Measurements from ENCODE around the gene CWC25.

DNA sequence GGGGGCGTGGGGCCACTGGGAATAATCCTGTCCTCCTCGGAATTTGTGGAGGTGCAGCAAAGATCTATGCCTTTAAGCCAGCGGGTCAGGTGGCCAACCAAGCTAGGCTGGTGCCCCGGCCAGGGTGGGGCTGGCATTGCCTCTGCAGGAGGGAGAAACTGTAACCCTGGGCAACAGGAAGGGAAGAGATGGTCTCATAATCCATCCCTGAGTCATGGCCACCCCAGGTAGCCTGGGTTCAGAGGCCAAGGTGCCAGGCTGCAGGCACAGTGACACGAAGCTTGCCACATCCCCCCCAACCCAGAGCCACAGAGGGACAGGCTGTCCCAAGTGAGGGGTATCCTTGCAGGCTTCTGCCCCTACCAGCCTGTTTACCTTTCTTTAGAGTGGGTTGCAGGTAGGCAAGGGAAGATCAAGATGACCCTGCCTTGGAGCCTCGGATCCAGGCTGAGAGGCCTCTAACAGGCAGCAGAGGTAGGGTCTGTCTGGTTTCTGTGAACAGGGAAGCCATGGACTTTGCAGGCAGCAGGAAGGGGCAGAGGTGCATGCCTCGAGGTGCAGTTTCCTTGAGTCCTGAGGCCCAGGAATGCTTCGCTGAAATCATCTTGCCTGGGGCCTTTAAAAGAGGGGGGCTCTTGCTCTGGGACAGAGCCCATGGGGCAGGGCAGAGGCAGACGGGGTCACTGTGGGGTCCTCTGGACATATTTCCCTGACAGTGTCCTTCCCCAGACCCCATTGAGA is 48.7 kb upstream of the CWC25 start:
- TF ChIP-seq, protein P1, sequence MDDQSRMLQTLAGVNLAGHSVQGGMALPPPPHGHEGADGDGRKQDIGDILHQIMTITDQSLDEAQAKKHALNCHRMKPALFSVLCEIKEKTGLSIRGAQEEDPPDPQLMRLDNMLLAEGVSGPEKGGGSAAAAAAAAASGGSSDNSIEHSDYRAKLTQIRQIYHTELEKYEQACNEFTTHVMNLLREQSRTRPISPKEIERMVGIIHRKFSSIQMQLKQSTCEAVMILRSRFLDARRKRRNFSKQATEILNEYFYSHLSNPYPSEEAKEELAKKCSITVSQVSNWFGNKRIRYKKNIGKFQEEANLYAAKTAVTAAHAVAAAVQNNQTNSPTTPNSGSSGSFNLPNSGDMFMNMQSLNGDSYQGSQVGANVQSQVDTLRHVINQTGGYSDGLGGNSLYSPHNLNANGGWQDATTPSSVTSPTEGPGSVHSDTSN (CRISPR knock-in tag; IDR thresholded peaks at IDR 0.05; ENCODE audit: borderline replicate concordance) = no peak
- TF ChIP-seq CTCF (CRISPR knock-in tag; IDR thresholded peaks at IDR 0.05) (no peak), STAG1 (CRISPR knock-in tag; IDR thresholded peaks at IDR 0.05) (no peak), ZBTB8A (CRISPR knock-in tag; IDR thresholded peaks at IDR 0.05; ENCODE audit: borderline replicate concordance, low read depth) (no peak), ZNF724P (CRISPR knock-in tag; IDR thresholded peaks at IDR 0.05; ENCODE audit: borderline replicate concordance) (no peak), ATF3 (CRISPR knock-in tag; IDR thresholded peaks at IDR 0.05) (no peak), TAF1 (CRISPR knock-in tag; IDR thresholded peaks at IDR 0.05) (no peak), SIN3A (IDR thresholded peaks at IDR 0.05; ENCODE audit: borderline replicate concordance, low read depth, low read length) (no peak)
- TF ChIP-seq, protein P2, sequence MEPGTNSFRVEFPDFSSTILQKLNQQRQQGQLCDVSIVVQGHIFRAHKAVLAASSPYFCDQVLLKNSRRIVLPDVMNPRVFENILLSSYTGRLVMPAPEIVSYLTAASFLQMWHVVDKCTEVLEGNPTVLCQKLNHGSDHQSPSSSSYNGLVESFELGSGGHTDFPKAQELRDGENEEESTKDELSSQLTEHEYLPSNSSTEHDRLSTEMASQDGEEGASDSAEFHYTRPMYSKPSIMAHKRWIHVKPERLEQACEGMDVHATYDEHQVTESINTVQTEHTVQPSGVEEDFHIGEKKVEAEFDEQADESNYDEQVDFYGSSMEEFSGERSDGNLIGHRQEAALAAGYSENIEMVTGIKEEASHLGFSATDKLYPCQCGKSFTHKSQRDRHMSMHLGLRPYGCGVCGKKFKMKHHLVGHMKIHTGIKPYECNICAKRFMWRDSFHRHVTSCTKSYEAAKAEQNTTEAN (CRISPR knock-in tag; conservative IDR thresholded peaks at IDR 0.05) = no peak
- TF ChIP-seq, protein P3, sequence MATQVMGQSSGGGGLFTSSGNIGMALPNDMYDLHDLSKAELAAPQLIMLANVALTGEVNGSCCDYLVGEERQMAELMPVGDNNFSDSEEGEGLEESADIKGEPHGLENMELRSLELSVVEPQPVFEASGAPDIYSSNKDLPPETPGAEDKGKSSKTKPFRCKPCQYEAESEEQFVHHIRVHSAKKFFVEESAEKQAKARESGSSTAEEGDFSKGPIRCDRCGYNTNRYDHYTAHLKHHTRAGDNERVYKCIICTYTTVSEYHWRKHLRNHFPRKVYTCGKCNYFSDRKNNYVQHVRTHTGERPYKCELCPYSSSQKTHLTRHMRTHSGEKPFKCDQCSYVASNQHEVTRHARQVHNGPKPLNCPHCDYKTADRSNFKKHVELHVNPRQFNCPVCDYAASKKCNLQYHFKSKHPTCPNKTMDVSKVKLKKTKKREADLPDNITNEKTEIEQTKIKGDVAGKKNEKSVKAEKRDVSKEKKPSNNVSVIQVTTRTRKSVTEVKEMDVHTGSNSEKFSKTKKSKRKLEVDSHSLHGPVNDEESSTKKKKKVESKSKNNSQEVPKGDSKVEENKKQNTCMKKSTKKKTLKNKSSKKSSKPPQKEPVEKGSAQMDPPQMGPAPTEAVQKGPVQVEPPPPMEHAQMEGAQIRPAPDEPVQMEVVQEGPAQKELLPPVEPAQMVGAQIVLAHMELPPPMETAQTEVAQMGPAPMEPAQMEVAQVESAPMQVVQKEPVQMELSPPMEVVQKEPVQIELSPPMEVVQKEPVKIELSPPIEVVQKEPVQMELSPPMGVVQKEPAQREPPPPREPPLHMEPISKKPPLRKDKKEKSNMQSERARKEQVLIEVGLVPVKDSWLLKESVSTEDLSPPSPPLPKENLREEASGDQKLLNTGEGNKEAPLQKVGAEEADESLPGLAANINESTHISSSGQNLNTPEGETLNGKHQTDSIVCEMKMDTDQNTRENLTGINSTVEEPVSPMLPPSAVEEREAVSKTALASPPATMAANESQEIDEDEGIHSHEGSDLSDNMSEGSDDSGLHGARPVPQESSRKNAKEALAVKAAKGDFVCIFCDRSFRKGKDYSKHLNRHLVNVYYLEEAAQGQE (IDR thresholded peaks at IDR 0.05; ENCODE audit: borderline replicate concordance in 1 of 2, low read depth in 1 of 2, low read length in 2 of 2) = no peak

Data from HepG2 (cell line).